H1 (cell line): Measurements from ENCODE around the gene SLC25A40. TPM values are rescaled to one million over a fixed set of nuclear protein-coding genes. Genes with fewer than 3 reads are reported as not detected.

Experiments used
- ASH2L ChIP-seq: fragments of 200-600, 300-600 bp; sonication (generic); IDR thresholded peaks from one replicate; pipeline ENCODE4 v1.7.1; 2017; ENCODE audit warnings: low read length
- BRCA1 ChIP-seq: IDR thresholded peaks from 2 replicates; pipeline ENCODE4 v1.6.1; 2012; ENCODE audit warnings: low read depth, low read length, improper control_type of control experiment
- CHD7 ChIP-seq: fragments of 300-600 bp; sonication (generic); IDR thresholded peaks from 2 replicates; pipeline ENCODE4 v1.7.1; 2012; ENCODE audit warnings: low read length, moderate library complexity, mild to moderate bottlenecking, inconsistent platforms; ENCODE audit not compliant: insufficient replicate concordance
- GTF2F1 ChIP-seq: IDR thresholded peaks from 2 replicates; pipeline ENCODE4 v1.6.1; 2012; ENCODE audit warnings: low read depth, low read length, improper control_type of control experiment, borderline replicate concordance
- HDAC2 ChIP-seq, 2 experiments: fragments of 300-600 bp in 1 of 2; sonication (generic) in 1 of 2; IDR thresholded peaks; 2 replicates each; pipeline ENCODE4 v1.6.1; 2011 to 2012; ENCODE audit warnings: low read depth in 2 of 2, low read length in 2 of 2, mild to moderate bottlenecking in 2 of 2, moderate library complexity in 2 of 2, borderline replicate concordance in 1 of 2, inconsistent platforms in 1 of 2
- RNF2 ChIP-seq: fragments of 200-900, 300-1000 bp; sonication (generic); IDR thresholded peaks from 2 replicates; pipeline ENCODE4 v1.7.1; 2016; ENCODE audit warnings: borderline replicate concordance, low read depth, mild to moderate bottlenecking, antibody characterized with exemption, low read length; ENCODE audit not compliant: poor library complexity, severe bottlenecking; ENCODE audit errors: missing control alignments
- RXRA ChIP-seq: IDR thresholded peaks from 2 replicates; pipeline ENCODE4 v1.6.1; 2011; ENCODE audit warnings: low read depth, mild to moderate bottlenecking, low read length, moderate library complexity; ENCODE audit not compliant: insufficient read depth
- SRF ChIP-seq: IDR thresholded peaks from 2 replicates; pipeline ENCODE4 v1.6.1; 2011; ENCODE audit warnings: mild to moderate bottlenecking, low read depth, low read length, moderate library complexity
- TBP ChIP-seq: IDR thresholded peaks from 2 replicates; pipeline ENCODE4 v1.6.1; 2011; ENCODE audit warnings: low read depth, low read length, improper control_type of control experiment
- polyA plus RNA-seq, 7 experiments: library from polyadenylated mRNA; depleted of rRNA in 3 of 7; stranded (reverse) in 5 of 7; unstranded in 2 of 7; fragments of >200 nt in 5 of 7; fragments of 200-250 nt in 2 of 7; gene quantifications; 1 replicate in 5 of 7; 2 replicates in 1 of 7; 4 replicates in 1 of 7; pipeline versions ENCODE4 v1.2.1 to v1.2.3, GENCODE V29; 2011 to 2013; ENCODE audit warnings: missing spikeins in 2 of 7, mixed read lengths in 2 of 7
- total RNA-seq: library from RNA; stranded (reverse); fragmentation: NEBNext Ultra II Directional; extraction: Animal tissue kit (Norgen Biotek cat#: 25700); gene quantifications from 2 replicates; pipeline ENCODE4 v1.2.1, GENCODE V29; 2021

The SLC25A40 gene
- total and polyA plus RNA-seq, 2 of the 8 experiments (the other 6 are each of a cell fraction or from before 2014, with no cell fraction given) = 6.5 to 17.3 TPM

- TF ChIP-seq CHD7 = peak; percentile 56
- peak; percentile 32; the same call in 1 of the 2 replicates for TF ChIP-seq TBP
- no peak for TF ChIP-seq RXRA
- TF ChIP-seq HDAC2 (IDR thresholded peaks at IDR 0.05; ENCODE audit: borderline replicate concordance in 1 of 2, low read depth in 2 of 2, low read length in 2 of 2) = no peak
- peak; percentile 20; the same call in 1 of the 2 replicates for TF ChIP-seq BRCA1
- no peak for TF ChIP-seq RNF2
- no peak for TF ChIP-seq GTF2F1
- TF ChIP-seq SRF = peak; percentile 70; the same call in 1 of the 2 replicates
- no peak for TF ChIP-seq ASH2L
Observed at GRCh38 chr7:87810130-87810529, 66.0 kb downstream of the SLC25A40 start (continued).
